HUES48 (cell line): ENCODE data around the gene PSMD11.

ENCODE experiments used
- H3K27ac ChIP-seq: one replicate; pipeline ENCODE4 v1.7.0; 2013; ENCODE audit warnings: low read depth, low read length, inconsistent platforms
- H3K27me3 ChIP-seq: 2 replicates; pipeline ENCODE4 v1.6.1; 2013; ENCODE audit warnings: mild to moderate bottlenecking, low read length; ENCODE audit not compliant: control insufficient read depth, insufficient read depth
- H3K36me3 ChIP-seq: 2 replicates; pipeline ENCODE4 v1.6.1; 2013; ENCODE audit warnings: low read length; ENCODE audit not compliant: control insufficient read depth, insufficient read depth
- H3K4me1 ChIP-seq: 2 replicates; pipeline ENCODE4 v1.6.1; 2013; ENCODE audit warnings: mild to moderate bottlenecking, low read length; ENCODE audit not compliant: control insufficient read depth, insufficient read depth
- H3K4me3 ChIP-seq: 2 replicates; pipeline ENCODE4 v1.5.1; 2013; ENCODE audit warnings: mild to moderate bottlenecking, low read depth, low read length
- H3K9ac ChIP-seq: 2 replicates; pipeline ENCODE4 v1.6.1; 2013; ENCODE audit warnings: mild to moderate bottlenecking, low read depth, low read length, moderate library complexity
- H3K9me3 ChIP-seq: 2 replicates; pipeline ENCODE4 v1.6.1; 2013; ENCODE audit warnings: low read length; ENCODE audit not compliant: control insufficient read depth, insufficient read depth

PSMD11 gene

DNA sequence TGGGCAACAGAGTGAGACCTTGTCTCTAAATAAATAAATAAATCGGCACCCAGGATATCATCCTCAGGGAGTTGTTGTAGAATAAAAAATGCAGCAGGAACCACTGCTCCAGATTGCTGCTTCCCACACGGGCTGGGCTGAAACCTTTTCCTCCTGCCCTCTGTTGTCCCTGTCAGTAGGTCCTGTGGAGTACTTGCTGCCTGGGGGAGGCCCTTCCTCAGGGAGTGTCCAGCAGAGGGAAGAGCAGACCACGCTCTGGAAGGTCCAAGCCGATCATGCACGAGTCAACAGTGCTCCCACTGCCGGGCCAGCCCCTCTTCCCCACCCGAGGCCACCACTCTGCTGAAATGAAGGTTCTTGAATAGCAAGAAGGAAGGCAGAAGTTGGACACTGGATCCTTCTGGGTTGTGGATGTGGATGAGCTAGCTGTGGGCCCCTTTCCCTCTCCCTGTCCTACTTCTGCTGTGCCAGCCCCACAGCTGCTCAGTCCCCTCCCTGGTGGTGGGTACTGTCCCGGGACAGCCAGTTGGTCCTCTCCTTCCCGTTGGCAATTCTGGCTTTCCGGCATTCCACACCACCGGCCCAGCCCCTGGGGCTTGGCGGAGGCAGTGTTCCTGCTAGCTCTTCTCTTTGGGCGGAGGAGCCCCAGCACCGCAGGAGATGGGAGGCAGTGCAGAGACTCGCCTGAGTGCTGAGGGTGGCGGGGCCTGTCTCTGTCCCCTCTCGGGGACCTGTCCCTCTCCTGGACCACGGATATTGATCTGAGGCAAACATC is 53.3 kb downstream of the PSMD11 start:
- Histone ChIP-seq H3K4me3 (no peak overlapping the region), H3K27me3 (no peaks in the 10 kb centered on the region), H3K9me3 (no peaks in the 10 kb centered on the region), H3K36me3 (no peaks in the 10 kb centered on the region), H3K27ac (no peak overlapping the region), H3K4me1 (peaks cover 4% of the 10 kb centered on the region; the same call in 1 of the 2 replicates), H3K9ac (no peak overlapping the region)

DNA sequence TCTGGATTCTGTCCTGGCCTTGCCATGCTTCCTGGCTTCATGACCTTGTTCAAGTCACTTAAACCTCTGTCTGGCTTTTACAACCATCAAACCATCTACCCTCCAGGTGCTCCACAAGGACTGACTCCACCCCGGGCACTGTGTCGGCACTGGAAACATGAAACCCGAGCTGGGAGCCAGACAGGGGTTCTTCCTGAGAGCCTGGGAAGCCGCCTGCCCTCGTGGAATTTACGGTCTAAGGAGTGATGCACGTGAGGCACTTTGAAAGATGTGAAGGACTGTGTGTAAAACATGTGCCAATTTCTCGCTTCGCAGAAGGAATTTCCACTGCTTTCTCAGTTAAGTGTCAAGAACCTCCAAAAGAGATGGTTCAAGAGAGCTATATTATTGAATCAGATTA is 54.1 kb downstream of the PSMD11 start:
- Histone ChIP-seq H3K9ac (no peak overlapping the region), H3K27me3 (no peaks in the 10 kb centered on the region), H3K9me3 (no peaks in the 10 kb centered on the region), H3K4me3 (no peak overlapping the region), H3K4me1 (peaks cover 4% of the 10 kb centered on the region; the same call in 1 of the 2 replicates), H3K36me3 (no peaks in the 10 kb centered on the region), H3K27ac (no peak overlapping the region)

DNA sequence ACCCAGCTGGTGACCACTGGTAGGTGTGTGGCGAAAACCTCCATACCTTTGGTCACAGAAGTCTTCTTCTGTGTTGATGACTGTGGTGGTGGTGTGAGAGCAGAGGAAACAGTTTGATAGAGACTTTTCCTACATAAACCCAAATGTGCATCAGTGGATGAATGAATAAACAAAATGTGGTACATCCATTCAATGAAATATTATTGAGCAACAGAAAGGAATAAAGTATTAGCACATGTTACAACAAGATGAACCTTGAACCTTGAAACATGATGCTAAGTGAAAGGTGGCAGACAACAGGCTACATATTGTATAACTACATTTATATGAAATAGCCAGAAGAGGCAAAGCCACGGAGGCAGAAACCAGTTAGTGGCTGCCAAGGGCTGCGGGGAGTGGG is 57.7 kb downstream of the PSMD11 start:
- Histone ChIP-seq H3K27me3 (no peaks in the 10 kb centered on the region), H3K36me3 (no peaks in the 10 kb centered on the region), H3K4me1 (peaks cover 4% of the 10 kb centered on the region; the same call in 1 of the 2 replicates), H3K27ac (no peak overlapping the region), H3K4me3 (no peak overlapping the region), H3K9ac (no peak overlapping the region), H3K9me3 (no peaks in the 10 kb centered on the region)

DNA sequence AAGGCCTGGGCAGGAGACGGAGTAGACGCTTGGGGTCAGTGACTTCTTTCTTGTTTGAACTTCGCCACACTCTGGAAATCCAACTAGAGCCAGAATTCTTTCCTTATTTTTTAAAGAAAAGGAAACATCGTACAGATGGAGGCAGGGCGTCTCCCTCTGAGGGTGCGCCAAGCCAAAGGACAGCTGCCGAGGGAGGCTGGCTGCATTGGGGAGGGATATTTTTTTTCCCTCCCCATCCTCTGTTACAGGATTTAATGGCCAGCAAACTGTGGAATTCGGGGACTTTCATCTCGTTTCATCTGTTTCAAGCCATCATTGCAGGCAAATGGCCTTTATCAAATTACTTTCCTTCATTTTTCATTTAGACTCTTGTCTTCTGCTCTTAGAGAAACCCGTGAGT is 58.4 kb downstream of the PSMD11 start:
- Histone ChIP-seq H3K9me3 (no peaks in the 10 kb centered on the region), H3K27me3 (no peaks in the 10 kb centered on the region), H3K4me1 (peaks cover 4% of the 10 kb centered on the region; the same call in 1 of the 2 replicates), H3K9ac (no peak overlapping the region), H3K36me3 (no peaks in the 10 kb centered on the region), H3K4me3 (no peak overlapping the region), H3K27ac (no peak overlapping the region)

DNA sequence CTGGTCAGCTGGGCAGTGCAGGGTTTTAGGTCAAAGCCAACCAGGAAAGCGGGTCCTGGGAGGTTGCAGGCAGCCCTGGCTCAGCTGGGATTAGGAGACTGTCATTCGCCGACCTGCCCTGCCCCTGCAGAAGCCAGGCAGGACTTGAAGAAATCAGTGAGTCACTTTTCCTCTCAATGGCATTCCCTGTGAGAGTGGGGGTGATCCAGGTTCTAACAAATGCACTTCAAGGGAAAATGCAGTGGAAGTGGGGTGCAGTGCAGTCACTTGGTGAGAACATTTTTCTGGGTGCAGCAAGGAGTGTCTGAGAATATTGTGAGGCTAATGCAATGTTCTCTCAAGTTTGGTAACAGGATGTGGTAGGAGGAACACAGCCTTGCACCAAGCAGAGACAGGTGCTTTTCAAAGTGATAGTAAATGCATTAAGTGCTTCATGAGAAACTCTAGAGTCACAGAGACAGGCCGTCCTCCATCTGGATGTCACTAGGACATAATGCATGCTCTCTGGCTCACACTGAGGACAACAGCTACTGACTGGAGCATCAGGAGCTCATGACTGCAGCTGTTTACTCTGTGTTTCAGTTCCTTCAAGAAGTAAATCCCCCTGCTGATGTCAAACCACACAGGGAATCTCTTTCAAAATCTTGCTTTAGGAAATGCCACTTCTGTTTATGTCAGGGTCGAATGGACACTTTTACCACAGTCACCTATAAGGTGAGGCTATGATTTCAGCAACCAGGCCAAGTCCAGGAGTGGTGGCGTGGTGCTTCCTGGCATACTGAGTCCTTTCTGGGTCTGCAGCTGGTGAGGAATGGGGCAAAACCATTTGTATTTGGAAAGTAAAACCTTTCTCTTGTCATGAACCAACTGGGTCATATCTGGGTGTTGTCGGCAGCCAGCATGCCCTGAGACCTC is 59.2 kb downstream of the PSMD11 start:
- Histone ChIP-seq H3K36me3 (no peaks in the 10 kb centered on the region), H3K27ac (no peak overlapping the region), H3K4me1 (peaks cover 2% of the 10 kb centered on the region; the same call in 1 of the 2 replicates), H3K9me3 (no peaks in the 10 kb centered on the region), H3K4me3 (no peak overlapping the region), H3K9ac (no peak overlapping the region), H3K27me3 (no peaks in the 10 kb centered on the region)

DNA sequence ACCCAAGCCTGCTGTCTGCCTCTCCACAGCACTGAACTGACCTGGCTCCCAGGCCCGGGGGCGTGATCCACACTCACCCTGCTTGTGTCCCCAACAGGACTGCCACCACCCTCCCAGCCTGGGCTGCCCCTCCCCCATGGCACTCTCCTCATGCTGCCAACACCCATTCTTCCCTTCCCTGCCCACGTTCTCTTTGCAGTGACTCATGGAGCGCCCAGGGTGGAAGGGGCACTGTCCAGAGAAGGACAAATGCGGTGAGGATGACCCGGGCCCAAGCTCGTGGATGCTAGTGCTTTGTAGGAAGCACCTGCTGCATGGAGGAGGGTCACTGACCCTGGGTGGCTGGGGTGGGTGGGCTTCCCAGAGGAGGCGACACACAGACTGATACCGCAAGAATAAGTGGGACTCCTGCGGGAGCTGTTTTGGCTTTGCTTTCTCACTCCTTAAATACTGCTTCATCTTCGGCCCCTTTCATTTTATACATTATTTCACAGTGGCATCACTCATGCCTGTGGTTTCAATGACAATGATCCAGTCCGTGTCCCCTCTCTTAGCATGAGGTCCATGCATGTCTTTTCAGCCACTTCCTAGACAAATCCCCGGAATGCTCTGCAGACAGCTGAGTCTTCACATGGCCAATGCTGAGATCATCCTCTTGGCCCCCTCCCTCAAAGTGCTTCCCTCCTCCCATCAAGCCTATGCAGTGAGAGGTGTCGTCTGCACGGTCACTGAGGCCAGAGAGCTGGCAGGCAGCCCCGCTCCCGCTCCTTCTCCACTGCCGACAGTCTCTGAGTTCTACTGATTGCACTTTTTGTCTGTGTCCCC is 60.1 kb downstream of the PSMD11 start:
- H3K9ac ChIP-seq: no peak overlapping the region
- H3K9me3 ChIP-seq: no peaks in the 10 kb centered on the region
- no peaks in the 10 kb centered on the region for H3K27me3 ChIP-seq
- no peaks in the 10 kb centered on the region for H3K4me1 ChIP-seq
- H3K4me3 ChIP-seq: no peak overlapping the region
- H3K27ac ChIP-seq: no peak overlapping the region
- no peaks in the 10 kb centered on the region for H3K36me3 ChIP-seq

DNA sequence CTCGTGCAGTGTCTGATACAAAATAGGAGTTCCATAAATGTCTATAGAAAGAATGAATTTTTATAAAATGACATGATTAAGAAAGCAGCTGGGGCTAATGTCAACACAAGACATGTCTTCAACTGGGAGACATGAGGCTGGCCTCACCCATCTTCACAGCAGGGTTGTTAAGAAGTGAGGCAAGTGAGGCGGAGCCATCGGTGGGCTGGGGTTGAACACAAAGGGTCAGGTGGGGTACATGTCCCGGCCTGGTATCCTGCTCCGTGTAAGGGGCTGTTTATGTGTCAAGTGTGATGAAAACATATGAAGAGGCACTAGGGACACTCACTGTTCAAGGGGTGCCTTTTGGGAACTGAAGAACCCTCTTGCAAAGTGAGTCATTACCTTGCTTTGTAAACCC is 64.6 kb downstream of the PSMD11 start:
- H3K36me3 ChIP-seq: no peaks in the 10 kb centered on the region
- H3K27ac ChIP-seq: no peak overlapping the region
- no peaks in the 10 kb centered on the region for H3K9me3 ChIP-seq
- H3K4me1 ChIP-seq: no peaks in the 10 kb centered on the region
- H3K9ac ChIP-seq: no peak overlapping the region
- H3K27me3 ChIP-seq: no peaks in the 10 kb centered on the region
- no peak overlapping the region for H3K4me3 ChIP-seq

DNA sequence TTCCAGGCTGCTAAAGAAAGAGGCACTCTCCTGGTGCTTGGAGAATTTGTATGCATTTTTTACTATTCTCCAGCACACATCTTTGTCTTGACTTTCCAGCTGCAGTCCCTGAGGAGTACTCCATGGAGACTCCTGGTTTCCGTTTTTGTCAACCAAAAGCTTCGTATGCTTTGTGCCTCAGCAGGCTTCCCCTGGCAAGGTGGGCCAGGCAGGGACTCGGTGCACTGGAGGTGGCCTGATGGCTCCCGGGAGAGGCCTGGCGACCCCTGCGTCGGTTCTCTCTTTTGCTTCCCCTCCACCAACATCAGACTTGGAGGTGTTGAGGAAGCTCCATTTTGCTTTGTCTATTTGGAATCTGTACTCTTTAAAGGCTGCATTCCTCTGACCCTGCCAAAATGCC is 66.2 kb downstream of the PSMD11 start:
- Histone ChIP-seq H3K9me3 (no peaks in the 10 kb centered on the region), H3K36me3 (no peaks in the 10 kb centered on the region), H3K27ac (no peak overlapping the region), H3K4me3 (no peak overlapping the region), H3K9ac (no peak overlapping the region), H3K4me1 (peaks cover 8% of the 10 kb centered on the region), H3K27me3 (no peaks in the 10 kb centered on the region)

GRCh38 chr17:32512328-32512727 is 68.0 kb downstream of the PSMD11 start:
- H3K9ac ChIP-seq: no peak overlapping the region

DNA sequence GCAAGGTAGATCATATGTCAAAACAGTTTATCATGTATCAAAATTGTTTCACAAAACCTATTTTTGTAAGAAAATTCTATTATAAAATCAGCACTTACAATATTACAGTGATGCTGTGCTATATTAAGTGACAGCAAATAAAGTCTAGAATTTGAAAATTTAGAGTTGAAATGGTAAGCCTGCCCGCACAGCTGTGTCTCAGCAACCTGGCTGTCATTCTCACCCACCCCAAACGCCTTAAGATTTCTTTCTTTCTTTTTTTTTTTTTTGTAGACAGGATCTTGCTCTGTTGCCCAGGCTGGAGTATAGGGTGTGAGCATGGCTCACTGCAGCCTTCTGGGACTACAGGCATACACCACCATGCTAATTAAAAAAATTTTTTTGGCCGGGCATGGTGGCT is 69.3 kb downstream of the PSMD11 start:
- no peaks in the 10 kb centered on the region for H3K27me3 ChIP-seq
- H3K9ac ChIP-seq: no peak overlapping the region
- H3K4me1 ChIP-seq: peaks cover 35% of the 10 kb centered on the region
- no peaks in the 10 kb centered on the region for H3K9me3 ChIP-seq
- no peak overlapping the region for H3K27ac ChIP-seq
- no peaks in the 10 kb centered on the region for H3K36me3 ChIP-seq
- no peak overlapping the region for H3K4me3 ChIP-seq

More at GRCh38 chr17:32512328-32512727, 68.0 kb downstream of the PSMD11 start:
- Histone ChIP-seq H3K4me3 (no peak overlapping the region), H3K27me3 (no peaks in the 10 kb centered on the region), H3K36me3 (no peaks in the 10 kb centered on the region), H3K4me1 (peaks cover 26% of the 10 kb centered on the region), H3K27ac (no peak overlapping the region), H3K9me3 (no peaks in the 10 kb centered on the region)
